GM12891 (cell line): ENCODE results near the gene SLC22A23.

Experiments
- PAX5 ChIP-seq: IDR thresholded peaks from 2 replicates; pipeline ENCODE4 v1.6.1; 2011; ENCODE audit warnings: low read length, moderate library complexity, mild to moderate bottlenecking; ENCODE audit not compliant: insufficient read depth, severe bottlenecking
- POLR2A ChIP-seq: IDR thresholded peaks from 2 replicates; pipeline ENCODE4 v1.6.1; 2011; ENCODE audit warnings: low read depth, low read length, control low read depth
- POLR2AphosphoS5 ChIP-seq: IDR thresholded peaks from 2 replicates; pipeline ENCODE4 v1.6.1; 2011; ENCODE audit warnings: low read depth, low read length, control low read depth
- TAF1 ChIP-seq: IDR thresholded peaks from 2 replicates; pipeline ENCODE4 v1.6.1; 2011; ENCODE audit warnings: low read depth, low read length, control low read depth

DNA sequence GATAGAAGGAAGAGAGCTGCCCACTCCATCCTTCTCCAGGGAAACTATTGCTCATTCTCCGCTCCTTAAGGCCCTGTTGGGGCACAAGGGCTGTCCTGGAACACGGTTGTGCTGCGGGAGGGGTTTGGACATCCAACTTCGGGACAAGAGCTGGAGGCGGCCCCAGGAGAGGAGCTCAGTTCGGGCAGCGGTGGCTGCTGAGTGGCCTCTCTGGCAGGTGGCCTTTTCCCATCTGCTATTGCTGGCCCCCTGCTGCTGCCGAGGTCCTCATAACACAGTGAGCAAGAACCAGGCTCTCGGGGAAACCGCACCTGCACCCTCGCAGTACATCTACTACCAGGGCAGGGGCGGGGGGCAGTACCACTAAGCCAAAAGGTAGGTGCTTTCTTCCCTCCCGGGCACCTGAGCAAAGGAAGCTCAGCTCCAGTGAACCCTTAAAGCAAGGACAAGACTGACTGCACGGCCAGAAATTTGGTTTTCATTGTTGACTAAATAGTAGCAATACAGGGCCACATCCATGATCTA is 134.4 kb downstream of the SLC22A23 start:
- TF ChIP-seq PAX5 = no peak
- no peak for TF ChIP-seq TAF1
- no peak for TF ChIP-seq POLR2A
- no peak for TF ChIP-seq POLR2AphosphoS5
